ENCODE data around the gene MAPK4.

Gene MAPK4

GRCh38 chr18:50737127-50737526 lies 177.2 kb downstream of the MAPK4 start:
- Histone ChIP-seq H3K9me3 (ENCODE audit: insufficient read depth, low read length, severe bottlenecking) (no peaks in the 10 kb centered on the region), H3K4me2 (ENCODE audit: insufficient read depth, low read length) (no peak overlapping the region), H3K4me3 (ENCODE audit: low read depth in 1 of 2, low read length in 2 of 2) (no peak overlapping the region), H4K20me1 (ENCODE audit: insufficient read depth, low read length) (no peaks in the 10 kb centered on the region), H2AFZ (ENCODE audit: low read depth, low read length) (no peak overlapping the region), H3K9ac (ENCODE audit: low read depth, low read length) (no peak overlapping the region), H3K4me1 (ENCODE audit: insufficient read depth, low read length) (no peaks in the 10 kb centered on the region), H3K79me2 (ENCODE audit: insufficient read depth, low read length) (no peaks in the 10 kb centered on the region), H3K36me3 (ENCODE audit: insufficient read depth, low read length) (no peaks in the 10 kb centered on the region), H3K27me3 (ENCODE audit: insufficient read depth, low read length, poor library complexity) (peaks cover 3% of the 10 kb centered on the region), H3K27ac (ENCODE audit: low read length) (no peak overlapping the region)
- DNase-seq = no peak
- TF ChIP-seq EZH2 (IDR thresholded peaks at IDR 0.05; ENCODE audit: borderline replicate concordance, low read depth, low read length, severe bottlenecking) (no peak), CTCF (IDR thresholded peaks at IDR 0.05; ENCODE audit: borderline replicate concordance, extremely low read depth, low read length, poor library complexity, severe bottlenecking) (no peak)
- ATAC-seq (ENCODE audit: insufficient read depth, low read depth) = no peak

DNA sequence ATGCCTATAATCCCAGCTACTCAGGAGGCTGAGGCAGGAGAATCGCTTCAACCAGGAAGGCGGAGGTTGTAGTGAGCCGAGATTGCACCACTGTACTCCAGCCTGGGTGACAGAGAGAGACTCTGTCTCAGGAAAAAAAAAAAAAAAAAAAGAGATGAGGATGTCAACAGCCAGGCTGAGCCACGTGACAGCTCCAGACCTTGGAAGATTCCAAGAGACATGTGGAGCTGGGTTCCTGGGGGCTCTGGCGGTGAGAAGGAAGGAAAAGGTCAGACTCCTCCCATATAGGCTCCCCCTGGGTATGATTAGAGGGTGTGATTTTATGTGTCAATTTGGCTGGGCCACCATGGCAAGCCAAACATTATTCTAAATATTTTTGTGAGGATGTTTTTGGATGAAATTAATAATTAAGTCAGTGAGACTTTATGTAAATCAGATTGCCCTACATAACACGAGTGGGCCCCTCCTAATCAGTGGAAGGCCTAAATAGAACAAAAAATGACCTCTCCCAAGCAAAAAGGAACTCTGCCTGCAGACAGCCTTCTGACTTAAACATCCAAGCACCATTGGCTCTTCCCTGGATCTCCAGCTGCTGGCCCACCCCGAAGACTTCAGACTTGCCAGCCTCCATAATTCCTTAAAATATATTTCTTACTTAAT lies 178.3 kb downstream of the MAPK4 start:
- Histone ChIP-seq H3K27ac (ENCODE audit: low read length) (no peak overlapping the region), H3K79me2 (ENCODE audit: insufficient read depth, low read length) (no peaks in the 10 kb centered on the region), H4K20me1 (ENCODE audit: insufficient read depth, low read length) (no peaks in the 10 kb centered on the region), H3K9ac (ENCODE audit: low read depth, low read length) (no peak overlapping the region), H3K27me3 (ENCODE audit: insufficient read depth, low read length, poor library complexity) (peaks cover 3% of the 10 kb centered on the region), H3K4me3 (ENCODE audit: low read depth in 1 of 2, low read length in 2 of 2) (no peak overlapping the region), H3K4me1 (ENCODE audit: insufficient read depth, low read length) (no peaks in the 10 kb centered on the region), H2AFZ (ENCODE audit: low read depth, low read length) (no peak overlapping the region), H3K4me2 (ENCODE audit: insufficient read depth, low read length) (no peak overlapping the region), H3K9me3 (ENCODE audit: insufficient read depth, low read length, severe bottlenecking) (no peaks in the 10 kb centered on the region), H3K36me3 (ENCODE audit: insufficient read depth, low read length) (no peaks in the 10 kb centered on the region)
- TF ChIP-seq CTCF (IDR thresholded peaks at IDR 0.05; ENCODE audit: borderline replicate concordance, extremely low read depth, low read length, poor library complexity, severe bottlenecking) (no peak), EZH2 (IDR thresholded peaks at IDR 0.05; ENCODE audit: borderline replicate concordance, low read depth, low read length, severe bottlenecking) (no peak)
- ATAC-seq (ENCODE audit: insufficient read depth, low read depth) (no peak), DNase-seq (no peak)

GRCh38 chr18:50742952-50743351 lies 183.1 kb downstream of the MAPK4 start:
- no peak for TF ChIP-seq CTCF (IDR thresholded peaks at IDR 0.05; ENCODE audit: borderline replicate concordance, extremely low read depth, low read length, poor library complexity, severe bottlenecking)
- TF ChIP-seq EZH2 (IDR thresholded peaks at IDR 0.05; ENCODE audit: borderline replicate concordance, low read depth, low read length, severe bottlenecking) = no peak

More at GRCh38 chr18:50742952-50743351, 183.1 kb downstream of the MAPK4 start:
- no peaks in the 10 kb centered on the region for H4K20me1 ChIP-seq (ENCODE audit: insufficient read depth, low read length)
- H3K27ac ChIP-seq (ENCODE audit: low read length) = no peak overlapping the region
- H3K36me3 ChIP-seq (ENCODE audit: insufficient read depth, low read length) = no peaks in the 10 kb centered on the region
- no peaks in the 10 kb centered on the region for H3K9me3 ChIP-seq (ENCODE audit: insufficient read depth, low read length, severe bottlenecking)
- no peak overlapping the region for H2AFZ ChIP-seq (ENCODE audit: low read depth, low read length)
- H3K79me2 ChIP-seq (ENCODE audit: insufficient read depth, low read length) = no peaks in the 10 kb centered on the region
- no peak overlapping the region for H3K4me3 ChIP-seq (ENCODE audit: low read depth in 1 of 2, low read length in 2 of 2)
- DNase-seq = no peak
- no peak overlapping the region for H3K9ac ChIP-seq (ENCODE audit: low read depth, low read length)
- no peak for ATAC-seq (ENCODE audit: insufficient read depth, low read depth)
- H3K4me1 ChIP-seq (ENCODE audit: insufficient read depth, low read length) = no peaks in the 10 kb centered on the region
- H3K4me2 ChIP-seq (ENCODE audit: insufficient read depth, low read length) = no peak overlapping the region
- H3K27me3 ChIP-seq (ENCODE audit: insufficient read depth, low read length, poor library complexity) = peaks cover 6% of the 10 kb centered on the region

Data from DND-41 (cell line).